Measurements from ENCODE around the gene PKD1.

Gene PKD1

DNA sequence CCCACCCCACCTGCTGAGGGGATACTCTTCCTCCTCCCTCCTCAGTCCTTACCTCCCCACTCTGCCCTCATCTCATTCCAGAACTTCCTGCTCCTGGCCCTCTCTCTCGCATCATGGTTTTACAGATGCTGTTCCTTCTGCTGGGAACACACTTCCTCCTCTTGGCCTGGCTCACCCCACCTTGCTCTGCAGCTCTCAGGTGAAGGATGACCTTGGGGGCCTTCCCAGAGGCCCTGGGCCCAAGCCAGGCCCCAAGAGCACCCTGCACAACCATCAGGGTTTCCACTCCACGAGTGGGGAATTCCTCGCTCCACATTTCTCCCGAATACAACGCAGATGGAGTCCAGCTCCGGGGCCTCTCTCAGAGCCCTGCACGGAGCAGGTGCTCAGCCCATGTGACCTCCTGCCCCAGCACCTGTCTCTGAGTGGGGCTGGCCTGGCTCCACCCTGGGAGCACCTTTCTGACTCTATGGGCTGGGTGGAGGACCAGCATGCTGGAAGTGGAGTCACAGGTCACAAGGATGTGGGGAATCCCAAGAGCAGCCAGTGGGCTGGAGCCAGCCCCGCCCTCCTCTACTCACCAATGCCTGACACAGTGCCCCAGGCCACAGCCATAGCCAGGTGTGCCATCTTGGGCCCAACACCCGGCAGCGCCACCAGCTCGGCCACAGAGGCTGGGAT is 92.6 kb downstream of the PKD1 start:
- no peak overlapping the region for H3K4me3 ChIP-seq (ENCODE audit: low read length)
- TF ChIP-seq, protein P1, sequence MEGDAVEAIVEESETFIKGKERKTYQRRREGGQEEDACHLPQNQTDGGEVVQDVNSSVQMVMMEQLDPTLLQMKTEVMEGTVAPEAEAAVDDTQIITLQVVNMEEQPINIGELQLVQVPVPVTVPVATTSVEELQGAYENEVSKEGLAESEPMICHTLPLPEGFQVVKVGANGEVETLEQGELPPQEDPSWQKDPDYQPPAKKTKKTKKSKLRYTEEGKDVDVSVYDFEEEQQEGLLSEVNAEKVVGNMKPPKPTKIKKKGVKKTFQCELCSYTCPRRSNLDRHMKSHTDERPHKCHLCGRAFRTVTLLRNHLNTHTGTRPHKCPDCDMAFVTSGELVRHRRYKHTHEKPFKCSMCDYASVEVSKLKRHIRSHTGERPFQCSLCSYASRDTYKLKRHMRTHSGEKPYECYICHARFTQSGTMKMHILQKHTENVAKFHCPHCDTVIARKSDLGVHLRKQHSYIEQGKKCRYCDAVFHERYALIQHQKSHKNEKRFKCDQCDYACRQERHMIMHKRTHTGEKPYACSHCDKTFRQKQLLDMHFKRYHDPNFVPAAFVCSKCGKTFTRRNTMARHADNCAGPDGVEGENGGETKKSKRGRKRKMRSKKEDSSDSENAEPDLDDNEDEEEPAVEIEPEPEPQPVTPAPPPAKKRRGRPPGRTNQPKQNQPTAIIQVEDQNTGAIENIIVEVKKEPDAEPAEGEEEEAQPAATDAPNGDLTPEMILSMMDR (conservative IDR thresholded peaks at IDR 0.05; ENCODE audit: low read depth, low read length) = no peak
- no peak for DNase-seq (ENCODE audit: low read depth)

DNA sequence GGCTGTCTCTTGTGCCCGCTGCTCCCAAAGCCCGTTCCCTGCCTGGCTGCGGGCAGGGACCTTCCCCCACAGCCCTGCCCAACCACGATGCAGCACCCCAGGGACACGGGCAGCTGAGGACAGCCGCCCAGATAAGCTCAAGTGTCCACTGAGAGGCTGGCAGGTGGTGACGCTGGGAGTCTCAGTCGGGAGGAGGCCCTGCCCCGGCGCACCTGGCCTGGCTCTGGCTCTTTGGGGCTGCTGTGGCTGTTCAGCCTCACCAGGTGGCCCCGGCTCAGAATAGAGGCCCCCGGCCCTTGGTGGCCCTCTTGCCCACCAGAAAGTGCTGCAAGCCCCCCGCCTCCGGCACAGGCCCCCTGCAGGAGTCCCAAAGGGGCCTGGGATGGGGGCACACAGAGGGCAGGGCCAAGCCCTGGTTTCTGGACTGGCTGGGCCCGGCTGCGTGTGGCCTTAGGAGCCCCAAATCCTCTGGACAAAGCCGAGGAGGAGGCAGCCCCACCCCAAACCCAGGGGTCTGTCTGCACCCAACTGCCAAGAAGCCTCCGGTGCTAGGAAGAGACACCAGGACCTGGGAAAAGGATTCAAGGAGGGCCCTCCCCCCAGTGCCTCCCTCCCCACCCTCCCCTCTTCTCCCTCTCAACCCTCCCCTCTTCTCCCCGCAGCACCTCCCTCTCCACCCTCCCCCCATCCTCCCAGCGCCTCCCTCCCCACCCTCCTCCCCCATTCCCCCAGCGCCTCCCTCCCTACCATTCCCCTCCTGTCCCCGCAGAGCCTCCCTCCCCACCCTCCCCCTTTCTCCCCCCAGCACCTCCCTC is 93.3 kb downstream of the PKD1 start:
- TF ChIP-seq, protein P1 (conservative IDR thresholded peaks at IDR 0.05; ENCODE audit: low read depth, low read length) = no peak
- no peak for DNase-seq (ENCODE audit: low read depth)
- no peak overlapping the region for H3K4me3 ChIP-seq (ENCODE audit: low read length)

DNA sequence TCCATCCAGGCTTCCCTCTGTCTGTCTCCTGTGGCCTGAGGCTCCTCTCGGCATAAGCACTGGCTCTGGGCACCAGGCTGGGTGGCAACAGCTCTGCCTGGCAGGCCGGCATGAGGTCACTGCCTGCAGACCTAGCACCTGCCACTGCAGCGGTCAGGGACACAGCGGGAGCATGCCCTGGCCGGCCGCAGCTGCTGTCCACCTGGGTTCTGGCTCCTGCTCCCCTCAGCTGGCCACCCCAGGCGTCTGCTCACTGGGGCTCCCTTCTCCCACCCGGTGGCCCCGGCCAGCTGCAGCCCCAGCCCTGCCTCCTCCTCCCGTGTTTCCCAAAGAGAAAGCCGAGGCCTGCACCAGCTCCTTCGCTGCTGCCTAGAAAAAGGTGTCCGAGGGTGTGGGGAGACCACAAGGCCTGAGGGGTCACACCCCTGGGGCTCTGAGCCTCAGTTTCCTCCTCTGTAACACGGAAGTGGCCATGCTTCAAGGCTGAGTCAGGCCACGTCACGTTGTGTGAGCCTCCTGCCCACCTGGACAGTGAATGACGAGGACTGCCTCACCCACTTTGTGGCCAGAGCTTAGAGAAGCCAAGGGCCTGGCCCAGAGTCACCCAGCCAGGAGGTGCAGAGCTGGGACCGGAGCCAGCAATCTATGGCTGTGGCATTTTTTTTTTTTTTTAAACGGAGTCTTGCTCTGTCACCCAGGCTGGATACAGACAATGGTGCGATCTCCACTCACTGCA is 94.7 kb downstream of the PKD1 start:
- TF ChIP-seq, protein P1 (conservative IDR thresholded peaks at IDR 0.05; ENCODE audit: low read depth, low read length) = no peak
- H3K4me3 ChIP-seq (ENCODE audit: low read length) = no peak overlapping the region
- DNase-seq (ENCODE audit: low read depth) = no peak

DNA sequence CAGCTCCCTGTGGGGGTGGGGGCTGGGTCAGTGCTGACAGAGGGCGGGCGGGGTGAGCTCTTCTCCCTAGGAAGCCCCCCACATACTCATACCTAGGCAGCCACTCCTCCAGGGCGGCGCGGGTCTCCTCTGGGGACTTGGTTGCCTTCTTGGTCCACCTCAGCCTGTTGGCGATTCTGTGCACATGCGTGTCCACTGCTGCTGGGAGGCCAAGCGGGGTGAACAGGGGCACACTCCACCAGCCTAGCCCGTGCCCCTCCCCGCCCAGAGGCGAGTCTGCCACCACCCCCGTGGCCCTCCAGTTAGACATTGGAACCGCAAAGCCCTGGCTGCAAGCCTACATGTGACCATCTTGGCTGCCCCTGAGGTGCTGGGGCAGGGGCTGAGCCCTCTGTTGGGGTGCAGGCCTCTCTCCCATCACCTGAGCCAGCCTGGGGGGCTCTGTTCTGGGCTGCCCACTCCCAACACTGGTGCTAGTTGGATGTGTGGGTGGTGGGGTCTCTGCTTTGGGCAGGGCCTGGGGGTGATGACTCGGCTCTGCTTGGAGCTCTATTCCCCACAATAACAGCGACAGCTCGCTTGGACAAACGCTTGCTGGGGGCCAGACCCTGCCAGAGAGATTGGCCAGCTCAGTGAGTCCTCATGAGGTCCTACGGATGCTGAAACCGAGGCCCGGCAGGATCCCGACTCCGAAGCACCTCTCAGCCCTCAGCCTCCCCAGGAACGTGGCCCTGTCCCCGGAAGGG is 95.5 kb downstream of the PKD1 start:
- no peak for DNase-seq (ENCODE audit: low read depth)
- H3K4me3 ChIP-seq (ENCODE audit: low read length) = no peak overlapping the region
- TF ChIP-seq, protein P1 (conservative IDR thresholded peaks at IDR 0.05; ENCODE audit: low read depth, low read length) = no peak

DNA sequence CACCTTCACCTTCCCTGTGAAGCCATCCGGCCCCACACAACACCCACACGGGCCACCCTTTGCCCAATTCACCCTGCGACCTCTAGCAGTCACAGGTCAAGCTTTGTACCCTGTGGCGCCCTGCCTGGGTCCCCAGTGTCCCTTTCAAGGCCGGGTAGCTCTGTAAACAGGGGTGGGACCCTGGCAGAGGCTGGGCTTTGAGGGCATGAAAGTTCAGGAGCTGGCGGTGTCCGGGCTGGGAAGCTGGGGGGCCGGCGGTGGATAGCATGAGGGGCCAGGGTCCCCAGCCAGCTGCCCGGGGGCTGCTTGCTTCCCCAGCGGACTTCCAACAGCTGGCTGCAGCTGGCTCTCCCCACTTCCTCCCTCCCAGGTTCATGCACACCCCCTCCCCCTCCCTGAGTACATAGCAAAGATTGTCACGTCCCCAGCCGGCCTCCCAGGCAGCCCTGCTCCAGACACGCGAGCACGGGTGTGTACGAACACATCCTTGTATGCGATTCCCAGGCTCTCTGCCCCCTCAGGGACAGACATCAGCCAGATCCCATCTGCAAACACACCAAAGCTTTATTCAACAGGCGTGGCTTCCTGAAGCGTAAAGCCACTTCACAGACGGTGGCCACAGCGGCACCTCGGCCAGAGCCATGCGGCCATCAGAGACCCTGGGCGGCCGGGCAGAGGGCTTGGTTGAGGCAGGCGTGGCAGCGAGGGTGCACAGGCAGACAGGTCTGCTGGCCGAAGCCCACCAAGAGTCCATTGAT is 96.2 kb downstream of the PKD1 start:
- no peak for DNase-seq (ENCODE audit: low read depth)
- TF ChIP-seq, protein P1 (conservative IDR thresholded peaks at IDR 0.05; ENCODE audit: low read depth, low read length) = no peak
- H3K4me3 ChIP-seq (ENCODE audit: low read length) = no peak overlapping the region
